Neutrophil (primary cell): ENCODE data around the gene RAC2.

Experiments used
- H3K27ac ChIP-seq: fragments of 200-600 bp; sonication (generic); 2 replicates; pipeline ENCODE4 v1.5.1; 2016; ENCODE audit warnings: mild to moderate bottlenecking, moderate library complexity
- H3K27me3 ChIP-seq: fragments of 200-600 bp; sonication (generic); 2 replicates; pipeline ENCODE4 v1.6.0; 2016; ENCODE audit warnings: mild to moderate bottlenecking
- H3K36me3 ChIP-seq: fragments of 200-600 bp; sonication (generic); 2 replicates; pipeline ENCODE4 v1.5.1; 2017
- H3K4me1 ChIP-seq, 2 experiments: fragments of 200-600 bp in 1 of 2; sonication (generic) in 1 of 2; 1 replicate in 1 of 2; 2 replicates in 1 of 2; pipeline versions ENCODE4 v1.5.1 to v1.6.1; 2013 to 2016; ENCODE audit warnings: low read depth in 1 of 2, low read length in 1 of 2, mild to moderate bottlenecking in 1 of 2, moderate library complexity in 1 of 2; ENCODE audit not compliant: control insufficient read depth in 1 of 2, insufficient read depth in 1 of 2
- H3K4me3 ChIP-seq, 2 experiments: fragments of 200-600 bp in 1 of 2; sonication (generic) in 1 of 2; 1 replicate in 1 of 2; 2 replicates in 1 of 2; pipeline ENCODE4 v1.5.1; 2013 to 2016; ENCODE audit warnings: low read depth in 1 of 2, low read length in 1 of 2, mild to moderate bottlenecking in 1 of 2, moderate library complexity in 1 of 2
- H3K9me3 ChIP-seq: fragments of 200-600 bp; sonication (generic); 2 replicates; pipeline ENCODE4 v1.5.1; 2016
- CTCF ChIP-seq: fragments of 200-600 bp; sonication (generic); IDR thresholded peaks from 2 replicates; pipeline ENCODE4 v1.5.1; 2016; ENCODE audit warnings: antibody characterized with exemption

Gene RAC2

DNA sequence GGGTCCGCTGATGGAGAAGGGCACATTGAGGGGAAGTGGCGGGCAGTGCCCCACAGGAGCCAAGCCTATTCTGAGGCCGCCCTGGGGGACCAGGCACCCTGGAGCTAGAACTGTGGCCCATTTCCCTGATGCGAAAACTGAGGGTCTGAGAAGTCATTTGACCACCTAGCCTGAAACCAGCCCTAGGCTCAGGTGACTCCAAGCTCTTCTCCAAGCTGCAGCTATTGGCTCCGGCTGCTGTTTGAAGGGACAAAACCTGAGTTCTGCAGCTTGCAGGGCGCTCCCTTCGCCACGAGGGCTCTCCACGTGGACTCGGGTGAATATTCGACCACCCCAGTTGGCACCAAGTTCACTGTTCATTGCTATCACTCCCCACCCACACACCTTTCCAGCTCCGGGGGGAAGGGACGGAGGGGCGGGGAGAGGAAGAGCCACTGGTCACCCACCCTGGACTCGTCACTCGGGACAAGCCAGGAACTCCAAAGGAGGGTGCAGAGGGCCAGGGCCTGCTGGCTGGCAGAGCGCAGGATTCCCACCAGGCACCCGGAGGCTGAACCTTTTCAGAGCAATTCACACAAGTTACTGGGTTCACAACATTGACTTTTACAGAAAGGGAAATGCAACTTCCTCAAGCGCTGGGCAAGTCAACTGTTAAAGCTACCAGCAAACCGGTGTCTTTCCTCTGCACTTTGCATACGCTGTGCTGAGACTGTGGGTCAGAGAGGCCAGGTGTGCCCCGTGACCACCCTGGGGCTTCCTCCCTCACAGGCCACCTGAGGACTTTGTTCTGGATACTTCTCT lies 1.1 kb upstream of the RAC2 start:
- no peaks in the 10 kb centered on the region for H3K9me3 ChIP-seq
- H3K4me1 ChIP-seq: peaks cover 51 to 57% of the 10 kb centered on the region in 2 experiments
- H3K36me3 ChIP-seq: peaks cover 18% of the 10 kb centered on the region
- H3K27me3 ChIP-seq: no peaks in the 10 kb centered on the region
- peak overlapping the region; percentile 92 to 98 for H3K4me3 ChIP-seq
- peak overlapping the region; percentile 99 for H3K27ac ChIP-seq
- no peak for TF ChIP-seq CTCF

DNA sequence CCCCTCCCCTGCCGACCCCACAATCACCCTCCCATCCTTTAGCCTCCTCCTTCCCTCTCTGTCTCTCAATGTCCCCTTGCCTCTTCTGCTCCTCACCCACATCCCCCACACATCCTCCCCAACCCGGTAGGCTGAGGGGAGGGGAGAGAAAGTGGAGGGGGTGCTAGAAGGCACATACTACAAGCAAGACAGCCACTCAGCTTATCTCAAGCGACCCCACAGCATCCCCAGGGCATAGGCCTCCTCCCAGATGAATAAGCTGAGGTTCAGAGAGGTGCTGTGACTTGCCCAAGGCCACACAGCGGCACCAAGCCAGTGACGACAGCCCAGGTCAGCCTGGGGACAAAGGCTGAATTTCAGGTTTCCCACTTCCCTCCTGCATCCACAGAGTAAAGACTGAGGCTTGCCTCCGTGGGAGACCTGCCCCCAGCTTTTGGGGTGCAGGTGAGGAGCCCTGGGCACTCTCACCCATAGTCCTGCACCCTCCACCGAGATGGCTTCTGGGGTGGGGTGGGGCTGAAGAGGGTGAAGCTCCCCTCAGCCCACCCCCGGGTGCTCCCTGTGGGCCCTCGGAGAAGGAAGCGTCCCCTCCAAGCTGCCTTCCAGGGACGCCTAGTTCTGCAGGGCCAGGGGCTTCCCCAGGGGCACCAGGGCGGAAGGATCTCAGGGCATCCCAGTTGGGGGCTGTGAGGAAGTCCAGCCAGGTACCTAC lies 511 bp downstream of the RAC2 start:
- Histone ChIP-seq H3K36me3 (peaks cover 34% of the 10 kb centered on the region), H3K4me3 (peak overlapping the region; percentile 92 to 98), H3K4me1 (peaks cover 67 to 73% of the 10 kb centered on the region in 2 experiments), H3K9me3 (no peaks in the 10 kb centered on the region), H3K27me3 (no peaks in the 10 kb centered on the region), H3K27ac (peak overlapping the region; percentile 99)
- no peak for TF ChIP-seq CTCF

GRCh38 chr22:37242395-37242918 lies 1.6 kb downstream of the RAC2 start:
- Histone ChIP-seq H3K4me1 (peaks cover 78 to 84% of the 10 kb centered on the region in 2 experiments), H3K4me3 (peak overlapping the region; percentile 92 to 98), H3K27me3 (no peaks in the 10 kb centered on the region), H3K9me3 (no peaks in the 10 kb centered on the region), H3K36me3 (peaks cover 45% of the 10 kb centered on the region), H3K27ac (peak overlapping the region; percentile 99)
- peak; percentile 46 for TF ChIP-seq CTCF

DNA sequence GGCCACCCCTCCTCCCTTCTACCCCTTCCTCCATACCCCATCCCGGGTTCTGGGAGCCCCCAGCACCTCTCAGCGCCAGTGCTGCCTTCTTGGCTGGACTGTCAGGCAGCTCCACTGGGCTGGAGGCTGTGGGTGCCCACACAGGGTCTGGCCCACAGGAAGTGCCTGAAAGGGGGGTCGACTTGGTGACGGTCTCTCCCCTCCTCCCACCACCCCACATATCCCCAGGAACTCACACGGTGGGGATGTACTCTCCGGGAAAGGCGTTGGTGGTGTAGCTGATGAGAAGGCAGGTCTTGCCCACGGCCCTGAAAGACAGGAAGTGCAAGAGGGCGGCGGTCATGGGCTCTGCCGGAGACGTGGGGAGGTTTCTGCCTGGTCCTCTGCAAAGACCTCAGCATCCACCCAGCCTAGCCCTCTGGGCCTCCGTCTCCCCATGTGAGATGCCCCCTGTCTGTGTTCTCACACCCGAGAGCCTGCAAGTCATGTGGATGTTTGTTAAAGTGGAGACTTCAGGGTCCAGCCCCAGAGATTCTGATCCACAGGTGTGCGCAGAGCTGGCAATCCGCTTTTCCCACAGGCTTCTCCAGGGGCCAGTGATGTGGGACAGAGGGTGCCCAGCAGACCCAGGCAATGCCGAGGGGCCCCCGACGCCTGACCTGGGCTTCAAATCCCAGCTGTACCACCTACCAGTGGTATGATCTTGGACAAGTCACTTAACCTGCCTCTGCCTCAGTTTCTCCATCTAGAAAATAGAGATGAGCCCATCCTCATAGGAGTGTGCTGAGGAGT lies 2.5 kb downstream of the RAC2 start:
- H3K27me3 ChIP-seq: no peaks in the 10 kb centered on the region
- no peaks in the 10 kb centered on the region for H3K9me3 ChIP-seq
- H3K27ac ChIP-seq: peak overlapping the region; percentile 99
- H3K4me3 ChIP-seq: peak overlapping the region; percentile 92 to 98
- peaks cover 87 to 92% of the 10 kb centered on the region in 2 experiments for H3K4me1 ChIP-seq
- peak; percentile 15 for TF ChIP-seq CTCF
- H3K36me3 ChIP-seq: peaks cover 54% of the 10 kb centered on the region

GRCh38 chr22:37240941-37241320 lies 3.1 kb downstream of the RAC2 start:
- H3K27ac ChIP-seq: peak overlapping the region; percentile 99
- H3K4me3 ChIP-seq: peak overlapping the region; percentile 92 to 98
- H3K4me1 ChIP-seq: peaks cover 90 to 95% of the 10 kb centered on the region in 2 experiments
- TF ChIP-seq CTCF: no peak
- no peaks in the 10 kb centered on the region for H3K9me3 ChIP-seq
- H3K36me3 ChIP-seq: peaks cover 60% of the 10 kb centered on the region
- no peaks in the 10 kb centered on the region for H3K27me3 ChIP-seq
